T-helper 2 cell (primary cell): ENCODE data around the gene TMPRSS6.
A peak's percentile ranks its signal among the peaks of the same experiment; 100 is the strongest.

Experiments
- DNase-seq, 5 experiments: peaks; one replicate each; pipeline versions ENCODE4 v3.0.0 to v3.0.0-alpha.2; 2012 to 2022
- total RNA-seq, 2 donors: gene quantifications; one replicate each; lab custom pipeline; 2026; lab: John Stamatoyannopoulos, UW

TMPRSS6 gene
- 0.20 to 0.31 reads per million in 2 donors for total RNA-seq

DNA sequence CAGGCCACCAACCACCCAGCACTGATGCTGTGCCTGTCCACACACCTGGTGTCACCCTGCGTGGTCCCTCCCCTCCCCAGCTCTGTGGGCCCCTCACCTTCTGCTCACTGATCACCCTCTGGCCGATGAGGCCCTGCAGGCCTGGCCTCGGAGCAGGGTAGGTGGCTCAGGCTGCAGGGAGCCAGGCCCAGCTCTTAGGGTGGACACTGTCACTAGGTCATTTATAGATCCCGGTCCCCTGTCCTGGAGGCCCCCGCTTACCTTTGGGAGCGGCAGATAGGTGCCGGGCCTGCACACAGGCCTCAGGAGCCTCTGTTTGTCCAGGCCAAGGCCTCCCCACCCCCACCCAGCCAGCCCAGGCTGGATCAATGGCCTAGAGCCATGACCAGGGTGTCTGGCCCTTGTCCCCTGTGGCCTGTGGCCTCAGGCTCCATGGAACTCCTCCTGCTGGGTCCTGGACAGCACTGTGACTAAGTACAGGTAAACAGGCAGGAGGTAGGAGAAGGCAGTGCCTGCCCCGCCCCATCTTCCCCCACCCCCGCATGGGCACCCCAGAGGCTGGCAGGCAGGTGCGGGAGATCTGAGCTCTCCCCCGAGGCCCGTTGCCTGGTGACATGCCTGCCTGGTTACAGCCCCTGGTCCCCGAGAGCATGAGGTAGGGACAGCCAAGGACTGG lies at the start of gene TMPRSS6:
Gene TMPRSS6 (minus strand): TSS at position 472 of the 676 bp plus-strand sequence. CDS start 6,296 bp downstream, outside the sequence.
- no peak for DNase-seq

- no peak for DNase-seq
Measured at GRCh38 chr22:37158963-37159290, 49.4 kb upstream of the TMPRSS6 start.

DNA sequence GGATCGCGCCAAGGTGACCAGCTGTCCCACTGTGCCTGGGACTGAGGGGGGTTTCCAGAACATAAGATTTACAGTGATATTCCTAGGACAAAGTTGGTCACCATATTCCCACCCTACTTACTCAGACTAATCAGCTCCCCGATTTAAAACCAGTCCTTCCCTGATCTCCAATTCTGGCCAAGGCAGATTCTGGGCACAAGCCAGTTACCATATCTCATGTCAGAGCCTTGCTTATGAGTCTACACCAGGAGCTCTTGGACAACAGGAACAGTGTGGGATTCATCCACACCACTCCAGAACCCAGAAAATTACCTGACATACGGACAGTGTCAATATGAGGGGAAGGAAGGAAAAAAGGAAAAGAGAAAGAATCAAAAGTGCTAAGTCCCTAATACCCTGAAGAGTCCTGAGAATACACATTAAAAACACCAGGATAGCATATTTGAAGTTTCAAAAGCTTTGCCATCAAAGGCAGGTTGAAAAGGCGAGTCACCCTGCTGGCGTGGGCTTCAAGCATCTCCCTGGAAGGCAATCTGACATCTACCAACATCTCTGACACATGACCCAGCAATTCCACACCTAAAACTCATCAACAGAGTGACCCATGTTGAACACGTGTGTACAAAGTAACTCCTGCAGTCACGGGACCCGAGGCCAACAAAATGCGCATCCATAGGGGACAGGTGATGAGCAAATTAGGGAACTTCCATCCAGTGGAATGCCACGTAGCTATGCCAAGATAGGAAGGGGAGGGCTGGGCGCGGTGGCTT lies 48.2 kb upstream of the TMPRSS6 start:
- DNase-seq: no peak

- no peak for DNase-seq
Measured at GRCh38 chr22:37156686-37157435, 47.3 kb upstream of the TMPRSS6 start.

DNA sequence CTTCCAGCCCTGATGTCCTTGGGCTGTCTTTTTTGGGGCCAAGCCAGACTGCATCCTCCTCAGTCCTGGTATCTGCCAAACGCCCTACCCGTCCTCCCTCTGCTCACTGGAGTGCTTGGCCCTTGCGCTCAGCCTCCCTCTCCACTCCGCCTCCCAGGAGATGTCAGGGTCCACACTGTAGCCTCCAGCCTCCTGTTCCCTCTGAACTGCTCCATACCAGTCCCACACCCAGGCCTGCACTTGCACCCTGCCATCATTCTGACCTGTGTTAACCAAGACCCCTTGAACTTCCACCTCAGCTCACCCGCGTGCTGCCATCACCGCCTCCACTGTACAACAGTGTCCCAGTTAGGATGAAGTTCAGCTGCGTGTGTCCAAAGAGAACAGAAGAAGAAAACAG lies 46.5 kb upstream of the TMPRSS6 start:
- no peak for DNase-seq

DNA sequence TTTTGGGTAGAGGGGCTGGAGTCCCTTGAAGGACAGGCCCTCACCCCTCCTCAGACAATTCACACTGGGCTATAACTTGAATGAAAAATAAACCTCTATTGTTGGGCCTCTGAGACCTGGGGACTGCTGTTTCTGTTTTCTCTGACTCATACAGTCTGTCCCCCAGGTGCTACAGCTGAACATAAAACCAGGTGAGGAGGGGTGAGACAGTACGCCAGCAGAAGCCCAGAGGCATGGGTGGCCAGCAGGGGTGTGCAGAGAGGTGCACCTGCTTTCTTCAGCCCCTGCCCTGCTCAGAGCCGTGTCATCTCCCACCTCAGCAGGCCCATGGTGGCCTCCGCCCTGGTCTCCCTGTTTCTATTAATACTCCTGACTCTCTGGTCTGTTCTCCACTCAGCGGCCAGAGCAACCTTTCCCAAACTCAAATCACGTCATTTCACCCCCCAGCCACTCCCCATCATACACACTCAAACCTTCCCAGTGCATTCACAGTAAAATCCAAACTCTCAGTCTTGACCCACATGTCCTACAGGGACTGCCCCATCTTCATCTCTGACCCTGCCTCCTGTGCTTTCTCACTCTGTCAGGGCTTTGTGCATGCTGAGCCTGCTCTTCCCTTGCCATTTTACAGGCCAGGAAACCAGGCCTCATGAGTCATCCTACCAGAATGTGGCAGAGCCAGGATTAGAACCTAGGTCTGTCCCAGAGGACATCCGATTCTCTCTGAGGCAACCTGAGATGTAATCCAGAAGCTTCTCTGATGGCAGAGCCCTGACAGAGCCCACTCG lies 45.6 kb upstream of the TMPRSS6 start:
- no peak for DNase-seq

DNA sequence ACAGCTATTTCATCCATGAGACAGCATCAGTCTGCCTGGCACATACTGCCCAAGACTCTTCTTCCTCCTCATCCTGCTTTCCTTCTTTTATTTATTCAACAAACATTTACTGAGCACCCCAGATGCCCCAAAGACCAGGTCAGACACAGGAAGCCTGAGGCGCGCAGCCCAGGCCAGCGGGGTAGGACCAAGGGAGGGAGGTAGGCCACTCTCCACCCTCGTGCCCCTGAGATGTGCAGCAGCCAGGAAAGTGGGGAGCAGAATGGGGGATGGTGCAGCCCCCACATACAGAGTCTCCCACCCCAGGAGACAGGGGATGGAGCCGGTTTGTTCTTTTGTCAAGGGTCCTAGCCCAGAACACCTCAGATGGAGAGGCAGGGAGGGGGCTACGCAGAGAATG lies 44.4 kb upstream of the TMPRSS6 start:
- DNase-seq: no peak

DNA sequence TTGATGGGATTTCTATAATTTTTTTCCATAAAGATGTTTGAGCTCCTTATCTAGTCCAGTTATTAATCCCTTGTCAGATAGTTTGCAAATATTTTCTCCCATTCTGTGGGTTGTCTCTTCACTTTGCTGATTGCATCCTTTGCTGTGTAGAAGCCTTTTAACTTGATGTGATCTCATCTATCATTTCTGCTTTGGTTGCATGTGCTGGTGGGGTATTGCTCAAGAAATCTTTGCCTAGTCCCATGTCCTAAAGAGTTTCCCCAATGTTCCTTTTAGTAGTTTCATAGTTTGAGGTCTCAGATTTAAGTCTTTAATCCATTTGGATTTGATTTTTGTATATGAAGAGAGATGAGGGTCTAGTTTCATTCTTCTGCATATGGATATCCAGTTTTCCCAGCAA lies 41.9 kb upstream of the TMPRSS6 start:
- DNase-seq: no peak

DNA sequence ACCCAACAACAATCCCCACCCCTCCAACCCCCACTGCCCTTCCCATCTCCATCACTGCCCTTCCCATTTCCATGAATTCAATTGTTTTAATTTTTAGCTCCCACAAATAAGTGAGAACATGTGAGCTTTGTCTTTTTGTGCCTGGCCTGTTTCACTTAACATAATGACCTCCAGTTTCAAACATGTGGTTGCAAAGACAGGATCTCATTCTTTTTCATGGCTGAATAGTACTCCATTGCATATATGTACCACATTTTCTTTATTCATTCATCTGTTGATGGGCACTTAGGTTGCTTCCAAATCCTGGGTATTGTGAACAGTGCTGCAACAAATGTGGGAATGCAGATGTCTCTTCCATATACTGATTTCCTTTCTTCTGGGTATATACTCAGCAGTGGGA lies 41.2 kb upstream of the TMPRSS6 start:
- no peak for DNase-seq

- DNase-seq: no peak
Measured at GRCh38 chr22:37148742-37149665, 39.5 kb upstream of the TMPRSS6 start.

- DNase-seq: peak in 3 of 5 experiments; percentile 16 to 63 (median 31)
Measured at GRCh38 chr22:37148031-37148651, 38.6 kb upstream of the TMPRSS6 start.

DNA sequence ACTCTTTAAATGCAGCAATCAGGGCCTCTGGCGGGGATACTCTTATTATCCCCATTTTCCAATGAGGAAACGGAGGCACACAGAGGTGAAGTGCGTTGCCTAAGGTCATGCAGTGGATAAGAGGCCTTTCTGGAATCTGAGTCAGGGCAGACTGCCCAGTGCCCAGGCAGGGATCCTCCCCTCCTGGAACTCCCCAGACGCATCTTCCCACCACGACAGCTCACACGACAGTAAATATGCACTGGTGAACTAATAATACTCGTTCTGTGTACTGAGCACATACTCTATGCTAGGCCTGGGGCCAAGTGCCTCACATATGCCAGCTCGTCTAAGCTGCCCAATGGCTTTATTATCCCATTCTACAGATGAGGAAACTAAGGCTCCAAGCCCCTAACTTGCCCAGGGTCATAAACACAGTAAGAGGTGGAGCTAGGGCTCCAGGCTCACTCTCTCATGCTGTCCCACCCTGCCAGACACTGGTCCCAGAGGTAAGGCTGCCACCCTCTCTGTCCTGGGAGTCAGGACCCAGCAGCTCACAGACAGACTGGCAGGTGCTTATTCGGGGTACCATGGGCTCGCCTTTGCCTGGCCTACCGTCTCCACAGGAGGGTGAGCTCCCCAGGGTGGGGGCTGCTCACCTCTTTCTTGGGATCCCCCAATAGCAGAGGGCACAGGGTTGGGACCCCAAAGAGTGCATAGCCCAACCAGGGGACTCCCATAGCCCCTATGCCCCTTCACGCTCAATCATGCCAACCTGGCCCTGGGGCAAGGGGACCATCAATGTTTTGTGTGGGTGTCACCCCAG lies 37.9 kb upstream of the TMPRSS6 start:
- no peak for DNase-seq

- DNase-seq: no peak
Measured at GRCh38 chr22:37146507-37147180, 37.1 kb upstream of the TMPRSS6 start.

- DNase-seq: no peak
Measured at GRCh38 chr22:37146051-37146385, 36.5 kb upstream of the TMPRSS6 start.

- no peak for DNase-seq
Measured at GRCh38 chr22:37145180-37146050, 35.9 kb upstream of the TMPRSS6 start.

- no peak for DNase-seq
Measured at GRCh38 chr22:37144180-37144554, 34.7 kb upstream of the TMPRSS6 start.

GRCh38 chr22:37141971-37142370 lies 32.5 kb upstream of the TMPRSS6 start:
- DNase-seq: no peak

GRCh38 chr22:37141476-37141875 lies 32.0 kb upstream of the TMPRSS6 start:
- DNase-seq: no peak
